Measurements from ENCODE around the gene LMNA. TPM values are rescaled to one million over a fixed set of nuclear protein-coding genes. Genes with fewer than 3 reads are reported as not detected.

LMNA gene
- polyA plus RNA-seq, 1 experiment, result 840 TPM

GRCh38 chr1:156146769-156147405 lies 32.4 kb downstream of the LMNA start:
- TF ChIP-seq CTCF (IDR thresholded peaks at IDR 0.05; ENCODE audit: insufficient read depth, low read depth, low read length), result no peak
- CTCF ChIA-PET, result interaction anchor here (0.7 to 8.9 kb wide), 7 partner anchors 17 to 101 kb away, joined by 3 to 112 read pairs (median 4); partner anchors contain the start of gene PAQR6
- Histone ChIP-seq H3K4me3 (ENCODE audit: low read depth, low read length) (no peak overlapping the region), H3K27me3 (ENCODE audit: control insufficient read depth, insufficient read depth, low read length) (no peaks in the 10 kb centered on the region; the same call in none of the 2 replicates), H3K36me3 (ENCODE audit: control insufficient read depth, insufficient read depth, low read length) (no peaks in the 10 kb centered on the region)
- POLR2A ChIA-PET, result interaction anchor here (1.0 to 1.4 kb wide), 2 partner anchors 28 to 47 kb away, joined by 3 read pairs; partner anchors contain the start of gene SLC25A44
- DNase-seq (ENCODE audit: low read depth), result no peak

- DNase-seq (ENCODE audit: low read depth), result no peak
- Histone ChIP-seq H3K36me3 (ENCODE audit: control insufficient read depth, insufficient read depth, low read length) (no peaks in the 10 kb centered on the region), H3K27me3 (ENCODE audit: control insufficient read depth, insufficient read depth, low read length) (no peaks in the 10 kb centered on the region; the same call in none of the 2 replicates), H3K4me3 (ENCODE audit: low read depth, low read length) (no peak overlapping the region)
- ChIA-PET CTCF (interaction anchor here (1.1 to 8.9 kb wide), 2 partner anchors 59 to 77 kb away, joined by 5 to 112 read pairs; no protein-coding TSS in a partner anchor), POLR2A (no interaction called here)
- TF ChIP-seq CTCF (IDR thresholded peaks at IDR 0.05; ENCODE audit: insufficient read depth, low read depth, low read length), result no peak
These were observed 33.7 kb downstream of the LMNA start for GRCh38 chr1:156148216-156148615.

- POLR2A ChIA-PET, result no interaction called here
- no peak for DNase-seq (ENCODE audit: low read depth)
- H3K27me3 ChIP-seq (ENCODE audit: control insufficient read depth, insufficient read depth, low read length), result no peaks in the 10 kb centered on the region; the same call in none of the 2 replicates
- TF ChIP-seq CTCF (IDR thresholded peaks at IDR 0.05; ENCODE audit: insufficient read depth, low read depth, low read length), result no peak
- H3K36me3 ChIP-seq (ENCODE audit: control insufficient read depth, insufficient read depth, low read length), result no peaks in the 10 kb centered on the region
- no peak overlapping the region for H3K4me3 ChIP-seq (ENCODE audit: low read depth, low read length)
- CTCF ChIA-PET, result interaction anchor here (0.6 to 4.5 kb wide), 6 partner anchors 8 to 281 kb away, joined by 3 to 33 read pairs (median 4); no protein-coding TSS in a partner anchor
These were observed 35.1 kb downstream of the LMNA start for GRCh38 chr1:156149374-156150332.

GRCh38 chr1:156150333-156151011 lies 36.0 kb downstream of the LMNA start:
- Histone ChIP-seq H3K4me3 (ENCODE audit: low read depth, low read length) (no peak overlapping the region), H3K27me3 (ENCODE audit: control insufficient read depth, insufficient read depth, low read length) (no peaks in the 10 kb centered on the region; the same call in none of the 2 replicates), H3K36me3 (ENCODE audit: control insufficient read depth, insufficient read depth, low read length) (no peaks in the 10 kb centered on the region)
- CTCF ChIA-PET, result interaction anchor here (1.1 to 4.5 kb wide), 6 partner anchors 9 to 75 kb away, joined by 3 to 33 read pairs (median 5); no protein-coding TSS in a partner anchor
- POLR2A ChIA-PET, result no interaction called here
- no peak for TF ChIP-seq CTCF (IDR thresholded peaks at IDR 0.05; ENCODE audit: insufficient read depth, low read depth, low read length)
- DNase-seq (ENCODE audit: low read depth), result no peak

Measured in BJ (cell line).